BLaER1 treated with 17β-estradiol and CSF1 and Interleukin-3, amounts not matched to agents 10 nM and 100 nM (cell line): ENCODE results near the gene FHIT.

Source experiments
- H3K27ac ChIP-seq, 11 experiments: shearing (Covaris generic); formaldehyde crosslinking; 2 replicates each; pipeline ENCODE4 v1.8.1; 2022
- H3K27me3 ChIP-seq, 11 experiments: shearing (Covaris generic); formaldehyde crosslinking; 2 replicates each; pipeline ENCODE4 v1.8.1; 2022
- H3K36me3 ChIP-seq, 11 experiments: shearing (Covaris generic); formaldehyde crosslinking; 2 replicates each; pipeline ENCODE4 v1.8.1; 2022
- H3K4me1 ChIP-seq, 10 experiments: shearing (Covaris generic); formaldehyde crosslinking; 2 replicates each; pipeline ENCODE4 v1.8.1; 2022
- H3K4me2 ChIP-seq, 11 experiments: shearing (Covaris generic); formaldehyde crosslinking; 2 replicates each; pipeline ENCODE4 v1.8.1; 2022
- H3K4me3 ChIP-seq, 10 experiments: shearing (Covaris generic); formaldehyde crosslinking; 2 replicates each; pipeline ENCODE4 v1.8.1; 2022
- H3K9ac ChIP-seq, 11 experiments: shearing (Covaris generic); formaldehyde crosslinking; 2 replicates each; pipeline ENCODE4 v1.8.1; 2022
- H3K9me3 ChIP-seq, 11 experiments: shearing (Covaris generic); formaldehyde crosslinking; replicated peaks in 1 of 11; 2 replicates each; pipeline ENCODE4 v1.8.1; 2022
- H4K20me1 ChIP-seq, 11 experiments: shearing (Covaris generic); formaldehyde crosslinking; 2 replicates each; pipeline ENCODE4 v1.8.1; 2022
- Cebpa-rat ChIP-seq, 11 experiments: shearing (Covaris generic); IDR thresholded peaks; 2 replicates each; pipeline ENCODE4 v1.8.1; 2022

Gene FHIT

GRCh38 chr3:61146010-61146890, 105.0 kb downstream of the FHIT start:
- no peak overlapping the region for H3K9ac ChIP-seq
- no peak overlapping the region for H3K4me3 ChIP-seq
- no peaks in the 10 kb centered on the region for H4K20me1 ChIP-seq
- H3K36me3 ChIP-seq, result no peaks in the 10 kb centered on the region
- H3K9me3 ChIP-seq, result no peaks in the 10 kb centered on the region
- no peak for TF ChIP-seq Cebpa-rat (IDR thresholded peaks at IDR 0.05)
- H3K27ac ChIP-seq, result no peak overlapping the region
- no peaks in the 10 kb centered on the region for H3K27me3 ChIP-seq
- H3K4me2 ChIP-seq, result no peak overlapping the region
- H3K4me1 ChIP-seq, result no peaks in the 10 kb centered on the region

GRCh38 chr3:61141697-61142096, 109.6 kb downstream of the FHIT start:
- Histone ChIP-seq H3K4me3 (no peak overlapping the region), H3K4me2 (no peak overlapping the region), H3K27me3 (no peaks in the 10 kb centered on the region), H3K9ac (no peak overlapping the region), H3K4me1 (no peaks in the 10 kb centered on the region), H3K27ac (no peak overlapping the region), H4K20me1 (no peaks in the 10 kb centered on the region), H3K9me3 (no peaks in the 10 kb centered on the region), H3K36me3 (no peaks in the 10 kb centered on the region)
- no peak for TF ChIP-seq Cebpa-rat (IDR thresholded peaks at IDR 0.05)

- no peaks in the 10 kb centered on the region for H3K4me1 ChIP-seq
- no peak overlapping the region for H3K4me2 ChIP-seq
- no peaks in the 10 kb centered on the region for H3K36me3 ChIP-seq
- no peak for TF ChIP-seq Cebpa-rat (IDR thresholded peaks at IDR 0.05)
- no peak overlapping the region for H3K27ac ChIP-seq
- H3K9ac ChIP-seq, result no peak overlapping the region
- H3K27me3 ChIP-seq, result no peaks in the 10 kb centered on the region
- H3K9me3 ChIP-seq, result no peaks in the 10 kb centered on the region
- no peaks in the 10 kb centered on the region for H4K20me1 ChIP-seq
- H3K4me3 ChIP-seq, result no peak overlapping the region
Observed at GRCh38 chr3:61141227-61141626, 110.0 kb downstream of the FHIT start.

- H3K9ac ChIP-seq, result no peak overlapping the region
- H4K20me1 ChIP-seq, result no peaks in the 10 kb centered on the region
- H3K36me3 ChIP-seq, result no peaks in the 10 kb centered on the region
- no peak overlapping the region for H3K4me2 ChIP-seq
- H3K9me3 ChIP-seq, result no peaks in the 10 kb centered on the region
- no peak for TF ChIP-seq Cebpa-rat (IDR thresholded peaks at IDR 0.05)
- H3K27ac ChIP-seq, result no peak overlapping the region
- no peak overlapping the region for H3K4me3 ChIP-seq
- H3K4me1 ChIP-seq, result no peaks in the 10 kb centered on the region
- H3K27me3 ChIP-seq, result no peaks in the 10 kb centered on the region
Observed at GRCh38 chr3:61139686-61140085, 111.6 kb downstream of the FHIT start.

- H3K27ac ChIP-seq, result no peak overlapping the region
- H4K20me1 ChIP-seq, result no peaks in the 10 kb centered on the region
- H3K27me3 ChIP-seq, result no peaks in the 10 kb centered on the region
- H3K4me3 ChIP-seq, result no peak overlapping the region
- no peaks in the 10 kb centered on the region for H3K4me1 ChIP-seq
- no peak overlapping the region for H3K9ac ChIP-seq
- H3K4me2 ChIP-seq, result no peak overlapping the region
- no peak for TF ChIP-seq Cebpa-rat (IDR thresholded peaks at IDR 0.05)
- H3K9me3 ChIP-seq, result no peaks in the 10 kb centered on the region
- no peaks in the 10 kb centered on the region for H3K36me3 ChIP-seq
Observed at GRCh38 chr3:61138401-61138800, 112.9 kb downstream of the FHIT start.

- no peak overlapping the region for H3K4me3 ChIP-seq
- H4K20me1 ChIP-seq, result no peaks in the 10 kb centered on the region
- no peak for TF ChIP-seq Cebpa-rat (IDR thresholded peaks at IDR 0.05)
- H3K4me2 ChIP-seq, result no peak overlapping the region
- no peaks in the 10 kb centered on the region for H3K27me3 ChIP-seq
- no peak overlapping the region for H3K9ac ChIP-seq
- H3K9me3 ChIP-seq, result no peaks in the 10 kb centered on the region
- no peaks in the 10 kb centered on the region for H3K36me3 ChIP-seq
- H3K4me1 ChIP-seq, result peaks cover 0 to 6% (median 0%) of the 10 kb centered on the region in 10 experiments; a peak in 1 of 20 replicates
- H3K27ac ChIP-seq, result no peak overlapping the region
Observed at GRCh38 chr3:61136191-61136590, 115.1 kb downstream of the FHIT start.

GRCh38 chr3:61134532-61134931, 116.7 kb downstream of the FHIT start:
- no peak overlapping the region for H3K9ac ChIP-seq
- no peak overlapping the region for H3K27ac ChIP-seq
- H3K9me3 ChIP-seq, result no peaks in the 10 kb centered on the region
- TF ChIP-seq Cebpa-rat (IDR thresholded peaks at IDR 0.05), result no peak
- H3K4me3 ChIP-seq, result no peak overlapping the region
- H3K4me2 ChIP-seq, result no peak overlapping the region
- H3K4me1 ChIP-seq, result peaks cover 0 to 6% (median 0%) of the 10 kb centered on the region in 10 experiments; a peak in 1 of 20 replicates
- no peaks in the 10 kb centered on the region for H4K20me1 ChIP-seq
- no peaks in the 10 kb centered on the region for H3K27me3 ChIP-seq
- no peaks in the 10 kb centered on the region for H3K36me3 ChIP-seq

GRCh38 chr3:61132062-61132461, 119.2 kb downstream of the FHIT start:
- Histone ChIP-seq H3K4me2 (no peak overlapping the region), H4K20me1 (no peaks in the 10 kb centered on the region)

GRCh38 chr3:61118830-61119229, 132.4 kb downstream of the FHIT start:
- no peak for TF ChIP-seq Cebpa-rat (IDR thresholded peaks at IDR 0.05)
- H3K36me3 ChIP-seq, result no peaks in the 10 kb centered on the region

More at GRCh38 chr3:61132062-61132461, 119.2 kb downstream of the FHIT start:
- Histone ChIP-seq H3K27me3 (no peaks in the 10 kb centered on the region), H3K4me3 (no peak overlapping the region), H3K36me3 (no peaks in the 10 kb centered on the region), H3K9me3 (peaks cover 0 to under 1% (median 0%) of the 10 kb centered on the region in 11 experiments; a peak in 4 of 22 replicates), H3K4me1 (peaks cover 0 to 6% (median 0%) of the 10 kb centered on the region in 10 experiments; a peak in 1 of 20 replicates), H3K9ac (no peak overlapping the region), H3K27ac (no peak overlapping the region)
- no peak for TF ChIP-seq Cebpa-rat (IDR thresholded peaks at IDR 0.05)

More at GRCh38 chr3:61118830-61119229, 132.4 kb downstream of the FHIT start:
- Histone ChIP-seq H3K4me1 (no peaks in the 10 kb centered on the region), H3K9ac (no peak overlapping the region), H3K9me3 (peaks cover 0 to 13% (median 10%) of the 10 kb centered on the region in 11 experiments; a peak in 10 of 22 replicates), H4K20me1 (no peaks in the 10 kb centered on the region), H3K27me3 (no peaks in the 10 kb centered on the region), H3K4me2 (no peak overlapping the region), H3K4me3 (no peak overlapping the region), H3K27ac (no peak overlapping the region)
